Measurements from ENCODE around the gene PGAM2.

The PGAM2 gene

DNA sequence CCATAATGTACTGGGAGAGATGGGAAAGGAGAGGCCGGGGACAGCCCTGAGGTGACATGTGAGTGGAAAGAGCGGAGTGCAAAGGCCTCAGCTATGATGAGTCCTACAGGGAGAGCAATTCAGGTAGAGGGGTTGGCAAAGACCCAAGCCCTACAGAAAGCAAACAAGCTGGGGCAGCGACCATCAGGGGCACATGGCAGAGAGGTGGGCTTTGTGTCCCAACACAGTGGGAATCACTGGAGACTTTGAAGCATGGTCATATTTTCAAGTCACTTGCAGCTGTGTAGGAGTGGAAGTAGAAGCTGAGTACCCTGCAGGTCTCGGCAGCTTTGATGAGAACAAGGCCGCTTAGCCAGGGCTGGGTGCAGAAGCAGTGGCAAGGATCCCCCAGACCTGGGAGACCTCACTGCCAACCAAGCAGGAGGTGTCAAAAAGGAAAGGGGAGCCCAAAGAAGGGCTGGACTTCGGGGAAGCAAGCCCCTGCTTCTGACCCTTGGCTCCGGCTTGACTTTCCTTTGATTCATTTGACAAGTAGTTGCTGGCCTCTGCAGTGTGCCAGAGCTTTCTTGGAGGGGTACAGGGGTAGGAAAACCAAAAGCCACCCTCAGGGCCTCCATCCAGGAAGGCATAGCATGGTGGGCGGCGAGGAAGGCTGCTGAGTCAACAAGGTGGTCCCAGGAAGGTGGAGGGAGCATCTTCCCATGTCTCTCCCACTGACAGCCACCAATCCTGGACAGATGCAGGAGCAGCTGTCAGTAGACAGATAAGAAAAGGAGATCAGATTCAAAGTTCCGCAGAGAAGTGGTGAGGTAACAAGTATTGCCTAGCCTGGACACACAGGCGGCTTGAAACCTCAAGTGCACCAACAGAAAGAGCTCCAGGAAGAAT lies 1.9 kb upstream of the PGAM2 start:
- TF ChIP-seq, protein P1, sequence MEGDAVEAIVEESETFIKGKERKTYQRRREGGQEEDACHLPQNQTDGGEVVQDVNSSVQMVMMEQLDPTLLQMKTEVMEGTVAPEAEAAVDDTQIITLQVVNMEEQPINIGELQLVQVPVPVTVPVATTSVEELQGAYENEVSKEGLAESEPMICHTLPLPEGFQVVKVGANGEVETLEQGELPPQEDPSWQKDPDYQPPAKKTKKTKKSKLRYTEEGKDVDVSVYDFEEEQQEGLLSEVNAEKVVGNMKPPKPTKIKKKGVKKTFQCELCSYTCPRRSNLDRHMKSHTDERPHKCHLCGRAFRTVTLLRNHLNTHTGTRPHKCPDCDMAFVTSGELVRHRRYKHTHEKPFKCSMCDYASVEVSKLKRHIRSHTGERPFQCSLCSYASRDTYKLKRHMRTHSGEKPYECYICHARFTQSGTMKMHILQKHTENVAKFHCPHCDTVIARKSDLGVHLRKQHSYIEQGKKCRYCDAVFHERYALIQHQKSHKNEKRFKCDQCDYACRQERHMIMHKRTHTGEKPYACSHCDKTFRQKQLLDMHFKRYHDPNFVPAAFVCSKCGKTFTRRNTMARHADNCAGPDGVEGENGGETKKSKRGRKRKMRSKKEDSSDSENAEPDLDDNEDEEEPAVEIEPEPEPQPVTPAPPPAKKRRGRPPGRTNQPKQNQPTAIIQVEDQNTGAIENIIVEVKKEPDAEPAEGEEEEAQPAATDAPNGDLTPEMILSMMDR (IDR thresholded peaks at IDR 0.05; ENCODE audit: low read depth, low read length), result no peak
- DNase-seq (ENCODE audit: extremely low read depth, low read depth), result no peak

DNA sequence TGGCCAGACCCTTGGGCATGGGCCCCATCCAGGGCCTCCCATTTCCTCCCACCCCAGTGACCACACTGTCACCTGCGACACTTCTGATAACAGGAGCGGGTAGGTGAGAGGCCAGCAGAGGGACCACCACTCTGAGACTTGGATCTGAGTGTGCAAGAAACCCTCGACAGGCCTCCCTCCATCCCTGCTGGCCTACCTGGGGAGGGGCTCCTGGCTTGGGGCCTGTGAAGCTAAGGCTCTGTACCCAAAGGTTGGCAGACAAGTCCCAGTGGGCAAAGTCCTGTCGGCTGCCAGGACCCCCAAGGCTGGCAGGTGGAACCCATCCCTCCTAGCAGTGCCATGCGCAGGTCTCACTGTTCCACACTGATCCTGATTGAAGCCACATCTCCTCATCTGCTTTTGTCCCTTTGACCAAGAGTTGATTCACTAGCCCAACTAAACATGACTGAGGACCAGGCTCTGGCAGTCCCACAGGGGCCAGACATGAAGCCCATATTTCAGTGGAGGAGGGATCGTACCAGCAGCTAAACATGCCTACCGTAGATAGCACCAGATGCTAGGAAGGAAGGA lies 1.2 kb upstream of the PGAM2 start:
- no peak for DNase-seq (ENCODE audit: extremely low read depth, low read depth)
- TF ChIP-seq, protein P1 (IDR thresholded peaks at IDR 0.05; ENCODE audit: low read depth, low read length), result no peak

DNA sequence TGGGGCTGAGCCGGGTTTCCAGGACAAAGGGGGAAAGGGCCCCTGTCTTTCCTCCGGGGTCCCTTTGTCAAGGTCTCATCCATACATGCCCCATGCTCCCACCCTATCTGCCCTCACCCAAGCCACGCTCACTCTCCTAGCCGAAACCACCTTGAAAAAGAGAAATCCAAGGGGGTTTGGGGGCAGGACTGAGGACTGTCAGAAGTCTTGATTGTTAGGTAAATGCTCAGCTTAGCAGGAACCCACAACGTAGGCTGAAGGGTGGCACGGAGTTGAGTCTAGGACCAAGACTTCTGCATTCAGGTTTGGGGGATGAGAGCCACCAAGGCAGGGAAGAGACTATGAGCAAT lies 719 bp upstream of the PGAM2 start:
- DNase-seq (ENCODE audit: extremely low read depth, low read depth), result no peak
- TF ChIP-seq, protein P1 (IDR thresholded peaks at IDR 0.05; ENCODE audit: low read depth, low read length), result no peak

DNA sequence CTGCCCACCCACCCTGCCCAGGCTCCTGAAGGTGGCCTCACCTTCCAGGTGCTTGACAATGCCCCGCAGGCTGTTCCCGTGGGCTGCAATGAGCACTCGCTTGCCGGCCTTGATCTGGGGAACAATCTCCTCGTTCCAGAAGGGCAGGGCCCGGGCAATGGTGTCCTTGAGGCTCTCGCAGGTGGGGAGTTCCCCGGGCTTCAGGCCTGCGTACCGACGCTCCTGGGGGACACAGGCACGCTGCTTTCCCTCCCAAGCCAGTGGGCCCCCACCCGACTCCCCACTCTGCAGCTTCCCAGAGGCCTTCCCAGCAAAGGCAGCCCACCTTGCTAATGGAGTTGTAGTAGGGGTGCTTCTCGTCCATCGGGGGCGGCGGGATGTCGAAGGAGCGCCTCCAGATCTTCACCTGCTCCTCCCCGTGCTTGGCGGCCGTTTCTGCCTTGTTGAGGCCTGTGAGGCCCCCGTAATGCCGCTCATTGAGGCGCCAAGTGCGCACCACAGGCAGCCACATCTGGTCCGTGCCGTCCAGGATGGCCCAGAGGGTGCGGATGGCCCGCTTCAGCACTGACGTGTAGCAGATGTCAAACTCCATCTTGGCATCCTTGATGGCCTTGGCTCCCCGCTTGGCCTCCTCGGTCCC lies 456 bp downstream of the PGAM2 start:
- DNase-seq (ENCODE audit: extremely low read depth, low read depth), result no peak
- TF ChIP-seq, protein P1 (IDR thresholded peaks at IDR 0.05; ENCODE audit: low read depth, low read length), result no peak

DNA sequence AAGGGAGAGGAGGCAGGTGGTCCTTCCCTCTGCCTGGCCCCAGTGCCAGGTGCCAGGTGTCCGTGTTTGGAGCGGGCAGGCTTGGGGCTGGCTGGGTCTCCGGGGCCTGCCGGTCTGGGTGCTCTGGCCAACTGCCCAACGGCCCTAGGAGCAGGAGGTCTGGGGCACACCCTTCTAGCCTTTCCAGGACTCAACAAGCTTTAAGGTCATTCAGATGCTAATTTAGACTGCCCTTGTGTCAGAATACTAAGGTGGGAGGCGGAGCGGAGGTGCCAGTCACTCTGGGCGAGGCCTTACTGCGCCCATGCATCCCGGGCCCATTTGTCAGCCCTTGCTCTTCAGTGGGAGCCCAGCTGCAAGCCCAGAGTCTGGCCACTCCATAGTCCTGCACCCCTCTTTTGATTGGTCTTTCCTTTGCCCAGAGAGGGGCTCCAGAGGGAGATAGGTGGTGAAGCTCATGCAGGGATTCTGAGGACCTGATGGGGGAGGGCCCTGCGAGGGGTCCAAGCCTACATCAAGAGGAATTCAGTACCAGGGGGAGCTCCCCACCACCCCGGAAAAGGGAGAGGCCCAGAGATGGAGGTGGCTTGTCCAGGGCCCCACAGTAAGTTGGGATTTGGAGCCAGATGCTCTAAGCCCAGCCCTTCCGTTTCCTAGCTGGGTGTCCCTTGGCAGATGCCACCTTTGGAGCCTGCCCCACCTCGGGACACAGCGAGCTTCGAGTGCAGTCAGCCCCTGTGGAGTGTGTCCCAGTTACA lies 1.3 kb downstream of the PGAM2 start:
- no peak for DNase-seq (ENCODE audit: extremely low read depth, low read depth)
- TF ChIP-seq, protein P1 (IDR thresholded peaks at IDR 0.05; ENCODE audit: low read depth, low read length), result no peak

DNA sequence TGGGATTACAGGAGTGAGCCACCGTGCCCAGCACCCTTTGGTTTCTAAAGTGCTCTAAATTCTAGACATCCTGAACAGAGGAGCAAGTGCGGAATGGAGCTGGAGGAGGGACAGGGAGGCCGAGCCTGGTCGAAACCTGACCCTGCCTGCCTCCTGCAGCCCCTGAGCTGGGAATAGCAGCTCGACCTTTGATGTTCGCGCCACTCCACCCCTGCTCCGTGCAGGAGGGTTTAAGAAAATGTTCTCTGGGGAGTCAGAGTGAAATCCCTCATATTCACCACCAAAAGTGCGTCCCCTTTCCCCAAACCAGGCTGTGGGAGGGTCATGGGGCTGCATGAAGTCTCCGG lies 1.8 kb downstream of the PGAM2 start:
- TF ChIP-seq, protein P1 (IDR thresholded peaks at IDR 0.05; ENCODE audit: low read depth, low read length), result no peak
- DNase-seq (ENCODE audit: extremely low read depth, low read depth), result no peak

Measured in AG09319 (cell line).